ENCODE data around the gene NRTN. TPM values are rescaled to one million over a fixed set of nuclear protein-coding genes. Genes with fewer than 3 reads are reported as not detected.

Gene NRTN
- total and polyA plus RNA-seq, 12 donors: 4.5 to 26.8 (median 8.9) TPM

- DNase-seq: no peak
- intact Hi-C loops (cut with DNase I): no loop called here
- 67 to 69% (median 68%) methylated on average over 9 to 11 of the region's 11 CpGs for WGBS, 4 donors
Observed at GRCh38 chr19:5863030-5863665, 58.3 kb downstream of the NRTN start.

GRCh38 chr19:5864013-5864720, 59.3 kb downstream of the NRTN start:
- no peaks in the 10 kb centered on the region for H3K9me3 ChIP-seq (replicated peaks in 1 of 3)
- H3K4me1 ChIP-seq (replicated peaks in 1 of 2): no peaks in the 10 kb centered on the region
- DNase-seq: no peak
- intact Hi-C loops (cut with DNase I): no loop called here
- no peaks in the 10 kb centered on the region for H3K27me3 ChIP-seq
- no peak for TF ChIP-seq CTCF (IDR thresholded peaks at IDR 0.05)
- TF ChIP-seq POLR2A (IDR thresholded peaks at IDR 0.05): no peak
- 73 to 82% (median 81%) methylated on average over 4 to 9 of the region's 9 CpGs for WGBS, 4 donors
- H3K36me3 ChIP-seq (replicated peaks in 1 of 2): no peaks in the 10 kb centered on the region
- no peak overlapping the region for H3K4me3 ChIP-seq
- no peak overlapping the region for H3K27ac ChIP-seq

More at GRCh38 chr19:5863030-5863665, 58.3 kb downstream of the NRTN start:
- Histone ChIP-seq H3K27ac (no peak overlapping the region), H3K27me3 (no peaks in the 10 kb centered on the region), H3K4me3 (no peak overlapping the region), H3K9me3 (replicated peaks in 1 of 3) (no peaks in the 10 kb centered on the region), H3K36me3 (replicated peaks in 1 of 2) (no peaks in the 10 kb centered on the region), H3K4me1 (replicated peaks in 1 of 2) (no peaks in the 10 kb centered on the region)
- no peak for TF ChIP-seq CTCF (IDR thresholded peaks at IDR 0.05)
- TF ChIP-seq POLR2A (IDR thresholded peaks at IDR 0.05): no peak

GRCh38 chr19:5864725-5865486, 60.0 kb downstream of the NRTN start:
- TF ChIP-seq POLR2A (IDR thresholded peaks at IDR 0.05) (no peak), CTCF (IDR thresholded peaks at IDR 0.05) (no peak)
- Histone ChIP-seq H3K27ac (no peak overlapping the region), H3K4me3 (no peak overlapping the region), H3K4me1 (replicated peaks in 1 of 2) (no peaks in the 10 kb centered on the region), H3K27me3 (no peaks in the 10 kb centered on the region), H3K9me3 (replicated peaks in 1 of 3) (no peaks in the 10 kb centered on the region), H3K36me3 (replicated peaks in 1 of 2) (no peaks in the 10 kb centered on the region)
- WGBS, 4 donors: 80 to 87% (median 84%) methylated on average over 13 to 14 of the region's 14 CpGs
- DNase-seq: no peak
- intact Hi-C loops (cut with DNase I): no loop called here

- Histone ChIP-seq H3K4me3 (no peak overlapping the region), H3K36me3 (replicated peaks in 1 of 2) (no peaks in the 10 kb centered on the region), H3K27ac (no peak overlapping the region), H3K27me3 (no peaks in the 10 kb centered on the region), H3K9me3 (replicated peaks in 1 of 3) (no peaks in the 10 kb centered on the region), H3K4me1 (replicated peaks in 1 of 2) (no peaks in the 10 kb centered on the region)
- intact Hi-C loops (cut with DNase I): no loop called here
- 75 to 88% (median 78%) methylated on average over 1 to 11 of the region's 11 CpGs for WGBS, 4 donors
- peak in 1 of 7 donors; percentile 23 for DNase-seq
- TF ChIP-seq POLR2A (IDR thresholded peaks at IDR 0.05) (no peak), CTCF (IDR thresholded peaks at IDR 0.05) (no peak)
Observed at GRCh38 chr19:5865772-5866171, 60.9 kb downstream of the NRTN start.

Data from adrenal gland (tissue), 12 donors.